ENCODE results near the gene CAPNS1.

CAPNS1 gene

GRCh38 chr19:36106441-36106840, 33.4 kb upstream of the CAPNS1 start:
- CTCF ChIA-PET, result interaction anchor here (1.1 kb wide), 1 partner anchor 22 kb away, joined by 5 read pairs; no protein-coding TSS in a partner anchor
- no peak for DNase-seq (ENCODE audit: extremely low spot score)
- POLR2A ChIA-PET, result interaction anchor here (1.1 to 1.3 kb wide), 2 partner anchors 8 to 16 kb away, joined by 3 to 9 read pairs; partner anchors contain the start of genes POLR2I and TBCB
- TF ChIP-seq NFRKB (IDR thresholded peaks at IDR 0.05), result no peak
- no peak for TF ChIP-seq CTBP1 (IDR thresholded peaks at IDR 0.05; ENCODE audit: borderline replicate concordance)
- no peak for TF ChIP-seq L3MBTL2 (conservative IDR thresholded peaks at IDR 0.05)
- no peak for TF ChIP-seq ARNT (IDR thresholded peaks at IDR 0.05)
- no peak for TF ChIP-seq ELF4 (IDR thresholded peaks at IDR 0.05)
- no peak for TF ChIP-seq FOXK2 (IDR thresholded peaks at IDR 0.05)
- no peak for TF ChIP-seq FOXM1 (IDR thresholded peaks at IDR 0.05; ENCODE audit: borderline replicate concordance)

GRCh38 chr19:36106991-36107390, 32.9 kb upstream of the CAPNS1 start:
- CTCF ChIA-PET, result interaction anchor here (1.1 kb wide), 1 partner anchor 21 kb away, joined by 5 read pairs; no protein-coding TSS in a partner anchor

GRCh38 chr19:36108684-36109083, 31.2 kb upstream of the CAPNS1 start:
- DNase-seq (ENCODE audit: extremely low spot score), result no peak
- TF ChIP-seq SUZ12 (IDR thresholded peaks at IDR 0.05) (no peak), PKNOX1 (IDR thresholded peaks at IDR 0.05) (no peak), BHLHE40 (IDR thresholded peaks at IDR 0.05; ENCODE audit: borderline replicate concordance) (no peak), SP1 (IDR thresholded peaks at IDR 0.05) (no peak), L3MBTL2 (conservative IDR thresholded peaks at IDR 0.05) (no peak), NFRKB (IDR thresholded peaks at IDR 0.05) (no peak), ARNT (IDR thresholded peaks at IDR 0.05) (no peak), HDGF (IDR thresholded peaks at IDR 0.05; ENCODE audit: borderline replicate concordance) (no peak), TARDBP (IDR thresholded peaks at IDR 0.05) (no peak), FOXK2 (IDR thresholded peaks at IDR 0.05) (no peak), ELF4 (IDR thresholded peaks at IDR 0.05) (no peak), ZNF384 (IDR thresholded peaks at IDR 0.05) (no peak), FOXM1 (IDR thresholded peaks at IDR 0.05; ENCODE audit: borderline replicate concordance) (no peak), CTBP1 (IDR thresholded peaks at IDR 0.05; ENCODE audit: borderline replicate concordance) (no peak), FOXA1 (IDR thresholded peaks at IDR 0.05) (no peak), LEF1 (IDR thresholded peaks at IDR 0.05; ENCODE audit: borderline replicate concordance) (no peak)
- ChIA-PET CTCF (no interaction called here), POLR2A (interaction anchor here (0.6 kb wide), 1 partner anchor 18 kb away, joined by 3 read pairs; no protein-coding TSS in a partner anchor)

More at GRCh38 chr19:36106991-36107390, 32.9 kb upstream of the CAPNS1 start:
- no peak for TF ChIP-seq ELF4 (IDR thresholded peaks at IDR 0.05)
- no peak for TF ChIP-seq BHLHE40 (IDR thresholded peaks at IDR 0.05; ENCODE audit: borderline replicate concordance)
- no peak for TF ChIP-seq FOXK2 (IDR thresholded peaks at IDR 0.05)
- TF ChIP-seq ZNF384 (IDR thresholded peaks at IDR 0.05), result no peak
- TF ChIP-seq L3MBTL2 (conservative IDR thresholded peaks at IDR 0.05), result no peak
- TF ChIP-seq HDGF (IDR thresholded peaks at IDR 0.05; ENCODE audit: borderline replicate concordance), result no peak
- TF ChIP-seq NFRKB (IDR thresholded peaks at IDR 0.05), result no peak
- no peak for TF ChIP-seq CTBP1 (IDR thresholded peaks at IDR 0.05; ENCODE audit: borderline replicate concordance)
- no peak for TF ChIP-seq SUZ12 (IDR thresholded peaks at IDR 0.05)
- TF ChIP-seq FOXM1 (IDR thresholded peaks at IDR 0.05; ENCODE audit: borderline replicate concordance), result no peak
- TF ChIP-seq FOXA1 (IDR thresholded peaks at IDR 0.05), result no peak
- no peak for TF ChIP-seq LEF1 (IDR thresholded peaks at IDR 0.05; ENCODE audit: borderline replicate concordance)
- TF ChIP-seq TARDBP (IDR thresholded peaks at IDR 0.05), result no peak
- no peak for DNase-seq (ENCODE audit: extremely low spot score)
- POLR2A ChIA-PET, result interaction anchor here (1.1 to 1.3 kb wide), 2 partner anchors 8 to 16 kb away, joined by 3 to 9 read pairs; partner anchors contain the start of genes POLR2I and TBCB

- POLR2A ChIA-PET, result no interaction called here
- CTCF ChIA-PET, result no interaction called here
- TF ChIP-seq FOXA1 (IDR thresholded peaks at IDR 0.05) (no peak), TARDBP (IDR thresholded peaks at IDR 0.05) (no peak), LEF1 (IDR thresholded peaks at IDR 0.05; ENCODE audit: borderline replicate concordance) (no peak), PKNOX1 (IDR thresholded peaks at IDR 0.05) (no peak), NFRKB (IDR thresholded peaks at IDR 0.05) (no peak), SUZ12 (IDR thresholded peaks at IDR 0.05) (no peak), L3MBTL2 (conservative IDR thresholded peaks at IDR 0.05) (no peak)
- no peak for DNase-seq (ENCODE audit: extremely low spot score)
Observed at GRCh38 chr19:36110487-36111199, 29.2 kb upstream of the CAPNS1 start, which contains the start of gene OVOL3. Gene OVOL3 (plus strand): TSS chr19:36111143. CDS start chr19:36111203, 60 bp downstream.

GRCh38 chr19:36111200-36111539, 28.7 kb upstream of the CAPNS1 start:
- ChIA-PET CTCF (no interaction called here), POLR2A (no interaction called here)
- no peak for TF ChIP-seq ZNF384 (IDR thresholded peaks at IDR 0.05)
- TF ChIP-seq LEF1 (IDR thresholded peaks at IDR 0.05; ENCODE audit: borderline replicate concordance), result no peak
- no peak for TF ChIP-seq SUZ12 (IDR thresholded peaks at IDR 0.05)
- no peak for TF ChIP-seq FOXK2 (IDR thresholded peaks at IDR 0.05)
- TF ChIP-seq PKNOX1 (IDR thresholded peaks at IDR 0.05), result no peak
- TF ChIP-seq L3MBTL2 (conservative IDR thresholded peaks at IDR 0.05), result no peak
- TF ChIP-seq NFRKB (IDR thresholded peaks at IDR 0.05), result no peak
- DNase-seq (ENCODE audit: extremely low spot score), result no peak

- ChIA-PET POLR2A (no interaction called here), CTCF (no interaction called here)
- no peak for DNase-seq (ENCODE audit: extremely low spot score)
- TF ChIP-seq ARNT (IDR thresholded peaks at IDR 0.05) (no peak), LEF1 (IDR thresholded peaks at IDR 0.05; ENCODE audit: borderline replicate concordance) (no peak), SP1 (IDR thresholded peaks at IDR 0.05) (no peak), FOXK2 (IDR thresholded peaks at IDR 0.05) (no peak)
Observed at GRCh38 chr19:36112678-36113077, 27.2 kb upstream of the CAPNS1 start.
